Smooth muscle cell (in vitro differentiated cells): ENCODE results near the gene NCL. TPM values are rescaled to one million over a fixed set of nuclear protein-coding genes. Genes with fewer than 3 reads are reported as not detected.
A peak's percentile ranks its signal among the peaks of the same experiment; 100 is the strongest.

Experiments used
- DNase-seq: peaks from one replicate; lab custom pipeline; 2025; ENCODE audit not compliant: unreplicated experiment; lab: John Stamatoyannopoulos, UW
- H2AFZ ChIP-seq: fragments of 200-600 bp; sonication (generic); 2 replicates; pipeline ENCODE4 v1.6.0; 2016; ENCODE audit warnings: antibody characterized with exemption, low read depth, mild to moderate bottlenecking
- H3F3A ChIP-seq: fragments of 200-600 bp; sonication (generic); 2 replicates; pipeline ENCODE4 v1.6.0; 2017; ENCODE audit warnings: antibody characterized with exemption, low read depth
- H3K27ac ChIP-seq: fragments of 200-600 bp; sonication (generic); 2 replicates; pipeline ENCODE4 v1.5.1; 2016; ENCODE audit warnings: low read depth, mild to moderate bottlenecking
- H3K27me3 ChIP-seq: fragments of 200-600 bp; sonication (generic); 2 replicates; pipeline ENCODE4 v1.6.1; 2016; ENCODE audit warnings: low read depth, mild to moderate bottlenecking
- H3K36me3 ChIP-seq: fragments of 200-600 bp; sonication (generic); 2 replicates; pipeline ENCODE4 v1.5.1; 2016; ENCODE audit warnings: low read depth
- H3K4me1 ChIP-seq: fragments of 200-600 bp; sonication (generic); 2 replicates; pipeline ENCODE4 v1.5.1; 2016; ENCODE audit warnings: low read depth
- H3K4me2 ChIP-seq: fragments of 200-600 bp; sonication (generic); 2 replicates; pipeline ENCODE4 v1.6.0; 2016; ENCODE audit warnings: mild to moderate bottlenecking
- H3K4me3 ChIP-seq: fragments of 200-600 bp; sonication (generic); 2 replicates; pipeline ENCODE4 v1.5.1; 2016; ENCODE audit warnings: mild to moderate bottlenecking
- H3K79me2 ChIP-seq: fragments of 200-600 bp; sonication (generic); 2 replicates; pipeline ENCODE4 v1.6.0; 2016; ENCODE audit warnings: low read depth, mild to moderate bottlenecking
- H3K9ac ChIP-seq: fragments of 200-600 bp; sonication (generic); 2 replicates; pipeline ENCODE4 v1.6.0; 2016; ENCODE audit warnings: low read depth
- H3K9me3 ChIP-seq: fragments of 200-600 bp; sonication (generic); replicated peaks from 2 replicates; pipeline ENCODE4 v1.5.1; 2016; ENCODE audit warnings: low read depth
- H4K20me1 ChIP-seq: fragments of 200-600 bp; sonication (generic); 2 replicates; pipeline ENCODE4 v1.6.0; 2016; ENCODE audit warnings: low read depth
- WGBS: methylation state at CpG from one replicate; pipeline ENCODE4 v1.1.7; 2016; ENCODE audit warnings: low lambda C conversion rate; 5-methylcytosine and 5-hydroxymethylcytosine counted together
- polyA plus RNA-seq: library from polyadenylated mRNA; unstranded; fragments of >200 nt; fragmentation: Nextera tagmentation; extraction: Ambion mirVana; gene quantifications from 2 replicates; pipeline ENCODE4 v1.2.1, GENCODE V29; 2016
- total RNA-seq: library from RNA; depleted of rRNA; stranded (reverse); fragments of >200 nt; gene quantifications from 2 replicates; pipeline ENCODE4 v1.2.3, GENCODE V29; 2014
- TF ChIP-seq, protein P1 (sequence below): fragments of 200-600 bp; sonication (generic); IDR thresholded peaks from 2 replicates; pipeline ENCODE4 v1.5.1; 2017; ENCODE audit warnings: borderline replicate concordance, mild to moderate bottlenecking, antibody characterized with exemption; ENCODE audit not compliant: insufficient read depth, poor library complexity, severe bottlenecking

NCL gene
- total and polyA plus RNA-seq, 2 experiments from 2014 or later = 108 to 219 TPM

DNA sequence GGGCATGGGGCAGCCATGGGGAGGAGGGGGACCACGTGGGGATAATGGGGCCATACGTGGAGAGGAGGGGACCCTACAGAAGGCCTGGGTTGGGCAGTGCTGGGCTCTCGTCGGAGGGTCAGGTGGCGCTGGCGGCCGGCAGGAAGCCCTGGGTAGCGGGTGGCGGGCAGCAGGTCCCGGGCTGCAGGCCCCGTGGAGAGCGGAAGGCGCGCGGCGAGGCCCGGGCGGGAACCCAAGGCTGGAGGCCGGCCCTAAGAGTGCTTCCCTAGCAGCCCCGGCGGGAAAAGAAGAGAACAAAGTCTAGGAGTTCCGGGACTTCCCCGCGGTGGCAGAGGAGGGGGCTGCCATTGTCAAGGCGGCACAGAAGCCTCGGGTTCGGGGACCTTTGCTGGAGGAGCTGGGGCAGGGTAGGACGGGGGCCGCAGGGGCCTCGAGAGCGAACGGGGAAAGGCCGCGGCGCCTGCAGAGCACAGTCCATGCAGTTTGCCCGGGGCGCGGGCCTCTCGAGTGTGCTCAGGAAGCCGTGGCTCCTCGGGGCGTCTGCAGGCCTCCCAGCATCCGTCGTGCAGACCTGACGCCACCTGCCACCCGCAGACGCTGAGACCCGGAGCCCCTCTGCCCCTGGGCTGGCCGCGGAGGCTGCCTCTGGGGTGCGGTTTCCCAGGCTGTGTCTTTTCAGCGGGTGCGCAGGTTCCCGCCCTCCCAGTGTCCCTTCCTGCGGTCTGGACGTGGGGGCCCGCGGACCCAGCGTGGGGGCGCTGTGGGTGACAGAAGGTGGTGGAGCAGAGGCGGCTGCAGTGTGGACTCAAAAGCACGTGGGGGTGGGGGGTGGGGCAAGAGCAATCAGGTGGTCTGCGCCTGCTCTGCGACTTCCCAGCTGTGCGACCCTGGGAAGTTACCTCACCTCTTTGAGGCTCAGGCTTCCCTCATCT lies 19.4 kb upstream of the NCL start:
- Histone ChIP-seq H3K4me3 (no peak overlapping the region), H3K4me1 (no peaks in the 10 kb centered on the region), H3K4me2 (no peak overlapping the region), H2AFZ (no peak overlapping the region), H3K9ac (no peak overlapping the region), H3K36me3 (no peaks in the 10 kb centered on the region), H3F3A (no peaks in the 10 kb centered on the region), H3K27me3 (no peaks in the 10 kb centered on the region), H3K9me3 (no peaks in the 10 kb centered on the region), H4K20me1 (no peaks in the 10 kb centered on the region), H3K79me2 (no peaks in the 10 kb centered on the region), H3K27ac (no peak overlapping the region)
- DNase-seq = no peak
- TF ChIP-seq, protein P1, sequence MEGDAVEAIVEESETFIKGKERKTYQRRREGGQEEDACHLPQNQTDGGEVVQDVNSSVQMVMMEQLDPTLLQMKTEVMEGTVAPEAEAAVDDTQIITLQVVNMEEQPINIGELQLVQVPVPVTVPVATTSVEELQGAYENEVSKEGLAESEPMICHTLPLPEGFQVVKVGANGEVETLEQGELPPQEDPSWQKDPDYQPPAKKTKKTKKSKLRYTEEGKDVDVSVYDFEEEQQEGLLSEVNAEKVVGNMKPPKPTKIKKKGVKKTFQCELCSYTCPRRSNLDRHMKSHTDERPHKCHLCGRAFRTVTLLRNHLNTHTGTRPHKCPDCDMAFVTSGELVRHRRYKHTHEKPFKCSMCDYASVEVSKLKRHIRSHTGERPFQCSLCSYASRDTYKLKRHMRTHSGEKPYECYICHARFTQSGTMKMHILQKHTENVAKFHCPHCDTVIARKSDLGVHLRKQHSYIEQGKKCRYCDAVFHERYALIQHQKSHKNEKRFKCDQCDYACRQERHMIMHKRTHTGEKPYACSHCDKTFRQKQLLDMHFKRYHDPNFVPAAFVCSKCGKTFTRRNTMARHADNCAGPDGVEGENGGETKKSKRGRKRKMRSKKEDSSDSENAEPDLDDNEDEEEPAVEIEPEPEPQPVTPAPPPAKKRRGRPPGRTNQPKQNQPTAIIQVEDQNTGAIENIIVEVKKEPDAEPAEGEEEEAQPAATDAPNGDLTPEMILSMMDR = no peak
- 89% methylated on average over 45 of the region's 65 CpGs for WGBS

DNA sequence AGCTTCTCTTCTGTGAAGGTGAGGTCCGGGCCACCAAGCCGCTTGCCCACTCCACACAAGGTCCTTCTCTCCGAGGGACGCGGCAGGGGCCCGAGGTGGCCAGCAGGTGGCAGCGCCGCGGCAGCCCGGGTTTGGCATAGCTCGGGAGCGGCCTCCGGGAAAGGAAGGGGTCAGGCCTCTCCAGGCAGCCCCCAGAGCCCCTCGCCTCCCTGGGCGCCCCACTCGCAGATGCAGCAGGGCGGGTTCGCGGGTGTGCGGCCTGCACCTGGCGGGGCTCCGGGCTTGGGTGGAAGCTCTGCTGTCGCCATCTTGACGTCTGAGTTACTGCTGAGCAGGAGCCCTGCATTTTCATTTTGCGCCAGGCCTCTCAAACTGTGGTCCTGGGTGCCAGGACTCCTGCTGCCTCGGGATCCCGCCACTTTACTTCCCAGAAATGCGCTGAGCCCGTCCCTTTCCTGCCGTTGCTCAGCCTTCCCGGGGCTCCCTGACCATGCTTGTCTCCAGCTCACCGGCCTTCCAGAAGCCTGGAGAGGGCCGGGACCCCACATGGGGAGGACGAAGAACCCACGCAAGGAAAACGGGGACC lies 18.6 kb upstream of the NCL start:
- H3K27ac ChIP-seq = no peak overlapping the region
- DNase-seq = peak; percentile 9
- no peaks in the 10 kb centered on the region for H3F3A ChIP-seq
- WGBS = 56% methylated on average over 35 of the region's 36 CpGs
- no peaks in the 10 kb centered on the region for H3K79me2 ChIP-seq
- TF ChIP-seq, protein P1 = peak; percentile 75
- H3K9me3 ChIP-seq = no peaks in the 10 kb centered on the region
- no peaks in the 10 kb centered on the region for H3K36me3 ChIP-seq
- H4K20me1 ChIP-seq = no peaks in the 10 kb centered on the region
- no peak overlapping the region for H3K4me3 ChIP-seq
- H3K4me2 ChIP-seq = peak overlapping the region; percentile 80
- no peaks in the 10 kb centered on the region for H3K27me3 ChIP-seq
- H3K9ac ChIP-seq = no peak overlapping the region
- peak overlapping the region; percentile 51 for H2AFZ ChIP-seq
- H3K4me1 ChIP-seq = no peaks in the 10 kb centered on the region

- Histone ChIP-seq H3K36me3 (no peaks in the 10 kb centered on the region), H3K9me3 (no peaks in the 10 kb centered on the region), H4K20me1 (no peaks in the 10 kb centered on the region), H3K4me1 (no peaks in the 10 kb centered on the region), H3K79me2 (no peaks in the 10 kb centered on the region), H3K27ac (no peak overlapping the region), H3K4me2 (no peak overlapping the region), H3K9ac (no peak overlapping the region), H3K27me3 (no peaks in the 10 kb centered on the region), H3K4me3 (no peak overlapping the region), H2AFZ (no peak overlapping the region), H3F3A (no peaks in the 10 kb centered on the region)
- TF ChIP-seq, protein P1 = no peak
- DNase-seq = no peak
- 82% methylated on average over 3 of the region's 3 CpGs for WGBS
These were observed 16.5 kb upstream of the NCL start for GRCh38 chr2:231480781-231481180.
